ENCODE measurements around the gene RPL37A. TPM values are rescaled to one million over a fixed set of nuclear protein-coding genes. Genes with fewer than 3 reads are reported as not detected.
A peak's percentile ranks its signal among the peaks of the same experiment; 100 is the strongest.

RPL37A gene
- total RNA-seq, 2 experiments from 2014 or later, result 3,900 to 3,940 TPM

- Mint-ChIP-seq H3K4me1 (peaks cover 24% of the 10 kb centered on the region), H3K36me3 (peaks cover 24% of the 10 kb centered on the region), H3K4me3 (no peak overlapping the region), H3K27me3 (no peaks in the 10 kb centered on the region), H3K27ac (no peak overlapping the region), H3K9me3 (no peaks in the 10 kb centered on the region)
- no peak for DNase-seq
These were observed 19.9 kb upstream of the RPL37A start for GRCh38 chr2:216478791-216479190.

GRCh38 chr2:216480221-216480620 lies 18.4 kb upstream of the RPL37A start:
- Mint-ChIP-seq H3K36me3 (peaks cover 23% of the 10 kb centered on the region), H3K27me3 (no peaks in the 10 kb centered on the region), H3K4me3 (no peak overlapping the region), H3K27ac (no peak overlapping the region), H3K9me3 (no peaks in the 10 kb centered on the region), H3K4me1 (peaks cover 19% of the 10 kb centered on the region)
- DNase-seq, result no peak

GRCh38 chr2:216482640-216483039 lies 16.0 kb upstream of the RPL37A start:
- peaks cover 11% of the 10 kb centered on the region for H3K4me1 Mint-ChIP-seq

GRCh38 chr2:216485237-216485636 lies 13.4 kb upstream of the RPL37A start:
- no peaks in the 10 kb centered on the region for H3K27me3 Mint-ChIP-seq
- no peaks in the 10 kb centered on the region for H3K4me1 Mint-ChIP-seq
- H3K36me3 Mint-ChIP-seq, result peaks cover 5% of the 10 kb centered on the region
- DNase-seq, result no peak
- H3K4me3 Mint-ChIP-seq, result no peak overlapping the region
- H3K9me3 Mint-ChIP-seq, result no peaks in the 10 kb centered on the region
- no peak overlapping the region for H3K27ac Mint-ChIP-seq

More at GRCh38 chr2:216482640-216483039, 16.0 kb upstream of the RPL37A start:
- Mint-ChIP-seq H3K9me3 (no peaks in the 10 kb centered on the region), H3K36me3 (peaks cover 11% of the 10 kb centered on the region), H3K4me3 (no peak overlapping the region), H3K27ac (no peak overlapping the region), H3K27me3 (no peaks in the 10 kb centered on the region)
- no peak for DNase-seq

GRCh38 chr2:216485745-216486144 lies 12.9 kb upstream of the RPL37A start:
- Mint-ChIP-seq H3K27ac (no peak overlapping the region), H3K36me3 (peaks cover 5% of the 10 kb centered on the region), H3K27me3 (no peaks in the 10 kb centered on the region), H3K9me3 (no peaks in the 10 kb centered on the region), H3K4me3 (no peak overlapping the region), H3K4me1 (no peaks in the 10 kb centered on the region)
- DNase-seq, result no peak

- peaks cover 5% of the 10 kb centered on the region for H3K36me3 Mint-ChIP-seq
- no peak overlapping the region for H3K27ac Mint-ChIP-seq
- H3K4me3 Mint-ChIP-seq, result no peak overlapping the region
- H3K4me1 Mint-ChIP-seq, result no peaks in the 10 kb centered on the region
- no peak for DNase-seq
- no peaks in the 10 kb centered on the region for H3K9me3 Mint-ChIP-seq
- no peaks in the 10 kb centered on the region for H3K27me3 Mint-ChIP-seq
These were observed 12.4 kb upstream of the RPL37A start for GRCh38 chr2:216486271-216486670.

GRCh38 chr2:216486708-216487107 lies 11.9 kb upstream of the RPL37A start:
- no peaks in the 10 kb centered on the region for H3K27me3 Mint-ChIP-seq
- peaks cover 5% of the 10 kb centered on the region for H3K36me3 Mint-ChIP-seq
- DNase-seq, result no peak
- H3K27ac Mint-ChIP-seq, result no peak overlapping the region
- H3K4me3 Mint-ChIP-seq, result no peak overlapping the region
- H3K4me1 Mint-ChIP-seq, result no peaks in the 10 kb centered on the region
- H3K9me3 Mint-ChIP-seq, result no peaks in the 10 kb centered on the region

- Mint-ChIP-seq H3K27me3 (no peaks in the 10 kb centered on the region), H3K4me1 (no peaks in the 10 kb centered on the region), H3K27ac (no peak overlapping the region), H3K36me3 (no peaks in the 10 kb centered on the region), H3K4me3 (no peak overlapping the region), H3K9me3 (no peaks in the 10 kb centered on the region)
- DNase-seq, result no peak
These were observed 8.6 kb upstream of the RPL37A start for GRCh38 chr2:216490061-216490460.

- Mint-ChIP-seq H3K4me1 (peaks cover 12% of the 10 kb centered on the region), H3K27ac (no peak overlapping the region), H3K36me3 (no peaks in the 10 kb centered on the region), H3K4me3 (no peak overlapping the region), H3K9me3 (no peaks in the 10 kb centered on the region), H3K27me3 (no peaks in the 10 kb centered on the region)
- no peak for DNase-seq
These were observed 6.6 kb upstream of the RPL37A start for GRCh38 chr2:216491793-216492596.

- H3K4me3 Mint-ChIP-seq, result no peak overlapping the region
- H3K27me3 Mint-ChIP-seq, result no peaks in the 10 kb centered on the region
- H3K27ac Mint-ChIP-seq, result no peak overlapping the region
- peaks cover 19% of the 10 kb centered on the region for H3K4me1 Mint-ChIP-seq
- peaks cover 5% of the 10 kb centered on the region for H3K36me3 Mint-ChIP-seq
- no peaks in the 10 kb centered on the region for H3K9me3 Mint-ChIP-seq
- no peak for DNase-seq
These were observed 5.9 kb upstream of the RPL37A start for GRCh38 chr2:216492597-216493333.

GRCh38 chr2:216493334-216493685 lies 5.3 kb upstream of the RPL37A start:
- DNase-seq, result no peak
- Mint-ChIP-seq H3K9me3 (no peaks in the 10 kb centered on the region), H3K36me3 (peaks cover 5% of the 10 kb centered on the region), H3K4me1 (peaks cover 23% of the 10 kb centered on the region), H3K27ac (no peak overlapping the region), H3K4me3 (no peak overlapping the region), H3K27me3 (no peaks in the 10 kb centered on the region)

GRCh38 chr2:216495656-216496055 lies 3.0 kb upstream of the RPL37A start:
- Mint-ChIP-seq H3K27ac (no peak overlapping the region), H3K27me3 (no peaks in the 10 kb centered on the region), H3K4me3 (no peak overlapping the region), H3K36me3 (peaks cover 26% of the 10 kb centered on the region), H3K4me1 (peaks cover 30% of the 10 kb centered on the region), H3K9me3 (no peaks in the 10 kb centered on the region)
- no peak for DNase-seq

GRCh38 chr2:216497382-216498069 lies 1.1 kb upstream of the RPL37A start:
- Mint-ChIP-seq H3K4me3 (peak overlapping the region; percentile 97), H3K9me3 (no peaks in the 10 kb centered on the region), H3K4me1 (peaks cover 44% of the 10 kb centered on the region), H3K27me3 (no peaks in the 10 kb centered on the region), H3K27ac (peak overlapping the region; percentile 98), H3K36me3 (peaks cover 43% of the 10 kb centered on the region)
- no peak for DNase-seq

- H3K27ac Mint-ChIP-seq, result peak overlapping the region; percentile 98
- no peaks in the 10 kb centered on the region for H3K27me3 Mint-ChIP-seq
- H3K36me3 Mint-ChIP-seq, result peaks cover 48% of the 10 kb centered on the region
- peaks cover 49% of the 10 kb centered on the region for H3K4me1 Mint-ChIP-seq
- DNase-seq, result no peak
- H3K4me3 Mint-ChIP-seq, result peak overlapping the region; percentile 97
- H3K9me3 Mint-ChIP-seq, result no peaks in the 10 kb centered on the region
These were observed 620 bp upstream of the RPL37A start for GRCh38 chr2:216498070-216498378.

GRCh38 chr2:216499641-216500218 lies 1.1 kb downstream of the RPL37A start:
- H3K4me1 Mint-ChIP-seq, result peaks cover 59% of the 10 kb centered on the region
- H3K9me3 Mint-ChIP-seq, result peaks cover 2% of the 10 kb centered on the region
- no peaks in the 10 kb centered on the region for H3K27me3 Mint-ChIP-seq
- no peak for DNase-seq
- H3K36me3 Mint-ChIP-seq, result peaks cover 63% of the 10 kb centered on the region
- peak overlapping the region; percentile 98 for H3K27ac Mint-ChIP-seq
- H3K4me3 Mint-ChIP-seq, result peak overlapping the region; percentile 97

All from activated naive CD8-positive, alpha-beta T cell treated with anti-CD3 and anti-CD28 coated beads for 36 hours (primary cell).